OCI-LY3 (cell line): ENCODE results near the gene SLC19A3.
"Not testable (repeated sequence)": the region's sequence is repeated elsewhere in the genome, so short reads cannot be mapped to it uniquely, and the experiment has no call there.

ENCODE experiments used
- H2AFZ ChIP-seq: fragments of 200-600, 300-600 bp; shearing (Covaris generic); 2 replicates; pipeline ENCODE4 v1.6.0; 2014; ENCODE audit warnings: antibody characterized with exemption, low read depth, low read length
- H3K27ac ChIP-seq: fragments of 200-600, 300-600 bp; sonication (generic); 2 replicates; pipeline ENCODE4 v1.5.1; 2014; ENCODE audit warnings: mild to moderate bottlenecking, low read length, moderate library complexity, mixed read lengths
- H3K27me3 ChIP-seq: fragments of 200-600, 300-600 bp; sonication (generic); 2 replicates; pipeline ENCODE4 v1.6.1; 2014; ENCODE audit warnings: low read depth, low read length, mixed read lengths
- H3K36me3 ChIP-seq: fragments of 200-600, 300-600 bp; sonication (generic); replicated peaks from 2 replicates; pipeline ENCODE3; 2014; ENCODE audit warnings: low read depth, low read length, mixed read lengths
- H3K4me1 ChIP-seq: fragments of 300-600, 200-600 bp; sonication (generic); 2 replicates; pipeline ENCODE4 v1.6.1; 2014; ENCODE audit warnings: low read length, mixed read lengths
- H3K4me2 ChIP-seq: fragments of 200-600, 300-600 bp; sonication (generic); 2 replicates; pipeline ENCODE4 v1.6.1; 2014; ENCODE audit warnings: low read length, mixed read lengths
- H3K4me3 ChIP-seq: fragments of 300-600, 200-600 bp; sonication (generic); 2 replicates; pipeline ENCODE4 v1.5.1; 2014; ENCODE audit warnings: antibody characterized with exemption, mild to moderate bottlenecking, low read length, moderate library complexity
- H3K79me2 ChIP-seq: fragments of 300-600, 200-600 bp; shearing (Covaris generic); 2 replicates; pipeline ENCODE4 v1.6.1; 2014; ENCODE audit warnings: mild to moderate bottlenecking, low read length, mixed read lengths
- H3K9ac ChIP-seq: fragments of 300-600, 200-600 bp; shearing (Covaris generic); 2 replicates; pipeline ENCODE4 v1.6.0; 2014; ENCODE audit warnings: mild to moderate bottlenecking, low read length, moderate library complexity
- H3K9me3 ChIP-seq: fragments of 200-600, 300-600 bp; shearing (Covaris generic); 2 replicates; pipeline ENCODE4 v1.6.1; 2014; ENCODE audit warnings: low read length, mixed read lengths; ENCODE audit not compliant: insufficient read depth
- H4K20me1 ChIP-seq: fragments of 200-600, 300-600 bp; sonication (generic); 2 replicates; pipeline ENCODE4 v1.6.1; 2016; ENCODE audit warnings: low read length, mixed read lengths; ENCODE audit not compliant: insufficient read depth
- CTCF ChIP-seq: fragments of 200-600, 300-600 bp; sonication (generic); IDR thresholded peaks from 2 replicates; pipeline ENCODE4 v1.5.1; 2014; ENCODE audit warnings: antibody characterized with exemption, low read length, low read depth
- EZH2phosphoT487 ChIP-seq: fragments of 200-600 bp; shearing (Covaris generic); IDR thresholded peaks from 2 replicates; pipeline ENCODE4 v1.6.1; 2018; ENCODE audit warnings: antibody characterized with exemption, mixed run types, low read depth

The SLC19A3 gene

GRCh38 chr2:227759411-227760118 is 41.7 kb upstream of the SLC19A3 start:
- Histone ChIP-seq H3K27ac (no peak overlapping the region), H4K20me1 (no peaks in the 10 kb centered on the region), H3K4me3 (no peak overlapping the region), H3K79me2 (no peaks in the 10 kb centered on the region), H3K4me1 (no peaks in the 10 kb centered on the region), H3K9me3 (no peaks in the 10 kb centered on the region), H3K9ac (no peak overlapping the region), H2AFZ (no peak overlapping the region), H3K27me3 (no peaks in the 10 kb centered on the region), H3K4me2 (no peak overlapping the region), H3K36me3 (no peaks in the 10 kb centered on the region)
- TF ChIP-seq EZH2phosphoT487 (no peak), CTCF (no peak)

- not testable (repeated sequence) for H3K36me3 ChIP-seq, H3K4me1 ChIP-seq, H3K9ac ChIP-seq, H3K4me2 ChIP-seq, H4K20me1 ChIP-seq, H3K27ac ChIP-seq, H3K9me3 ChIP-seq, H3K4me3 ChIP-seq, H2AFZ ChIP-seq, H3K79me2 ChIP-seq, H3K27me3 ChIP-seq
Observed at GRCh38 chr2:227756261-227756660, 38.4 kb upstream of the SLC19A3 start.

- TF ChIP-seq EZH2phosphoT487: no peak
- TF ChIP-seq CTCF: peak; percentile 31
- no peaks in the 10 kb centered on the region for H3K4me1 ChIP-seq
- H4K20me1 ChIP-seq: no peaks in the 10 kb centered on the region
- H3K4me2 ChIP-seq: no peak overlapping the region
- no peaks in the 10 kb centered on the region for H3K9me3 ChIP-seq
- H3K36me3 ChIP-seq: no peaks in the 10 kb centered on the region
- H2AFZ ChIP-seq: no peak overlapping the region
- no peak overlapping the region for H3K4me3 ChIP-seq
- H3K9ac ChIP-seq: no peak overlapping the region
- H3K27ac ChIP-seq: no peak overlapping the region
- no peaks in the 10 kb centered on the region for H3K27me3 ChIP-seq
- no peaks in the 10 kb centered on the region for H3K79me2 ChIP-seq
Observed at GRCh38 chr2:227748079-227748478, 30.3 kb upstream of the SLC19A3 start.

GRCh38 chr2:227745594-227745993 is 27.8 kb upstream of the SLC19A3 start, which contains the start of gene SCYGR8:
TSS of gene SCYGR8 (plus strand) at chr2:227745894. CDS start at chr2:227745894, 0 bp downstream.
- Histone ChIP-seq H3K9me3 (no peaks in the 10 kb centered on the region), H3K27me3 (no peaks in the 10 kb centered on the region), H3K4me3 (no peak within 1 kb of the TSS), H3K9ac (no peak within 1 kb of the TSS), H3K36me3 (no peaks in the 10 kb centered on the region), H3K79me2 (no peaks in the 10 kb centered on the region), H3K27ac (no peak within 1 kb of the TSS), H3K4me1 (no peaks in the 10 kb centered on the region), H4K20me1 (no peaks in the 10 kb centered on the region), H3K4me2 (no peak within 1 kb of the TSS), H2AFZ (no peak within 1 kb of the TSS)
- TF ChIP-seq EZH2phosphoT487: no peak
- no peak for TF ChIP-seq CTCF

DNA sequence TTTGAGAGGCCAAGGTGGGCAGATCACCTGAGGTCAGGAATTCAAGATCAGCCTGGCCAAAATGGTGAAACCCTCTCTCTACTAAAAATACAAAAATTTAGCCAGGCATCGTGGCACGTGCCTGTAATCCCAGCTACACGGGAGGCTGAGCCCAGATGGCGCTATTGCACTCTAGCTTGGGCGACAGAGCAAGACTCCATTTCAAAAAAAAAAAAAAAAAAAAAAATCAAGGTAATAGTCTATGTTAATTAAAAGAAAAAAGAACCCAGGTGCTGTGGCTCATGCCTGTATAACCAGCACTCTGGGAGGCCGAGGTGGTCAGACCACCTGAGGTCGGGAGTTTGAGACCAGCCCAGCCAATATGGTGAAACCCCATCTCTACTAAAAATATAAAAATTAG is 22.9 kb upstream of the SLC19A3 start:
- not testable (repeated sequence) for H3K36me3 ChIP-seq, H3K9me3 ChIP-seq, H2AFZ ChIP-seq, H3K4me3 ChIP-seq, H3K79me2 ChIP-seq, H3K27me3 ChIP-seq, H3K9ac ChIP-seq, H3K4me1 ChIP-seq, H3K4me2 ChIP-seq, H4K20me1 ChIP-seq, H3K27ac ChIP-seq
